Choroid plexus epithelial cell (primary cell): ENCODE results near the gene TUSC7.

Experiments
- DNase-seq: peaks from one replicate; pipeline ENCODE4 v3.0.0-alpha.2; 2010; ENCODE audit warnings: low read depth
- H3K4me3 ChIP-seq: 2 replicates; pipeline ENCODE4 v1.5.1; 2011; ENCODE audit warnings: low read depth, mild to moderate bottlenecking, control low read depth, low read length, moderate library complexity
- TF ChIP-seq, protein P1 (sequence below): conservative IDR thresholded peaks from 2 replicates; pipeline ENCODE4 v1.5.1; 2011; ENCODE audit warnings: low read depth, mild to moderate bottlenecking, control low read depth, inconsistent platforms, low read length, moderate library complexity

The TUSC7 gene

DNA sequence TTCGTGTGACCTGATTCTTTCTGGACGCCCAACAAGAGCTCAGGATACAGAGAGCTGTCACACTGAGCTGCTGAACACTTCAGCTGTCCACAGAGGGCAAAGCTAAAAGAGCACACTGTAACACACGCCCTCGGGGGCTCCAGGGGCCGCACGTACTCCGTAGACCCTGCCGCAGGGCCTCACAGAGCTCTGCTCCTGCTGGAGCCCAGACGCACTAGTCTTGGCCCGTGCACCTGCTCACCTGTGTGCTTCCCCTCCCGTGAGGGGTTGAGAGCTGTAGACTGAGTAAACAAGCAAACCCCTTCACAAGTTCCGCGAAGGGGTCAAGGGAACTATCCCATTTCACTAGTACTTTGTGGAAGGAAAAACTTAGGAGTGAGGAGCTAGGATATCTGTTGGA, 30.7 kb upstream of the TUSC7 start:
- no peak overlapping the region for H3K4me3 ChIP-seq
- no peak for DNase-seq
- TF ChIP-seq, protein P1, sequence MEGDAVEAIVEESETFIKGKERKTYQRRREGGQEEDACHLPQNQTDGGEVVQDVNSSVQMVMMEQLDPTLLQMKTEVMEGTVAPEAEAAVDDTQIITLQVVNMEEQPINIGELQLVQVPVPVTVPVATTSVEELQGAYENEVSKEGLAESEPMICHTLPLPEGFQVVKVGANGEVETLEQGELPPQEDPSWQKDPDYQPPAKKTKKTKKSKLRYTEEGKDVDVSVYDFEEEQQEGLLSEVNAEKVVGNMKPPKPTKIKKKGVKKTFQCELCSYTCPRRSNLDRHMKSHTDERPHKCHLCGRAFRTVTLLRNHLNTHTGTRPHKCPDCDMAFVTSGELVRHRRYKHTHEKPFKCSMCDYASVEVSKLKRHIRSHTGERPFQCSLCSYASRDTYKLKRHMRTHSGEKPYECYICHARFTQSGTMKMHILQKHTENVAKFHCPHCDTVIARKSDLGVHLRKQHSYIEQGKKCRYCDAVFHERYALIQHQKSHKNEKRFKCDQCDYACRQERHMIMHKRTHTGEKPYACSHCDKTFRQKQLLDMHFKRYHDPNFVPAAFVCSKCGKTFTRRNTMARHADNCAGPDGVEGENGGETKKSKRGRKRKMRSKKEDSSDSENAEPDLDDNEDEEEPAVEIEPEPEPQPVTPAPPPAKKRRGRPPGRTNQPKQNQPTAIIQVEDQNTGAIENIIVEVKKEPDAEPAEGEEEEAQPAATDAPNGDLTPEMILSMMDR, result no peak

DNA sequence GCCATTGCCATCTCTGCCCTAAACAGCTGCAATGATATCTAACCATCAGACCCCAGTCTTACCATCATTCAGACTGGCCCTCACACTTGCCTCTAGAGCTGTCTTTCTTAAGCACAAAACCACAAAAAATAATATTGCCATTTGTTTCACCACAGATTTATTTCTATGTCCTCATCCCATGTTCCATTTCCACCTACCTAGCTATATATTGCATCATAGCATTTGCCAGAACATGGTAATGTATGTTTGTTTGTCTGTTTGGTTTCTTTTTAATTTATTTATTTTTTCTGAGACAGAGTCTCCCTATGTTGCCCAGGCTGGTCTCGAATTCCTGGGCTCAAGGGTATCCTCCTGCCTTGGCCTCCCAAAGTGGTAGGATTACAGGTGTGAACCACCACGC, 18.5 kb upstream of the TUSC7 start:
- H3K4me3 ChIP-seq, result no peak overlapping the region
- no peak for DNase-seq
- TF ChIP-seq, protein P1, result no peak

DNA sequence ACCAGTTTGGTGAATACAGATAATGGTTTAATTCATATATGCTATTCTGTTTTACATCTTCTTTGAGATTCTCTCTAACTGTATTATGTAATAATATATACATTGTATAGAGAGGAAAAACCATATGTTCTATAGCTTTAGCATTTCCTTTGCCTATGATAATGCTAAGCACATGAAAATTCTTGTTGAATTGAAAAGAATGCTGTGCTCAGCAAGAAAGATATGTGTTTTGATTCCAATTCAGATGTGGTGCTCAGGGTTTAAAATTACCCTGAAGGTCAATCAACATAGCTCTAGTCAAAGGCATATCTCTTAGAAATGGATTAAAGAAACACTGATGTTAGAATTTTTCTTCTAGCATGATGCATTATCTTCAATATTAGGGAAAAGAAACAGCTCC, 8.5 kb upstream of the TUSC7 start:
- TF ChIP-seq, protein P1, result no peak
- no peak overlapping the region for H3K4me3 ChIP-seq
- no peak for DNase-seq

DNA sequence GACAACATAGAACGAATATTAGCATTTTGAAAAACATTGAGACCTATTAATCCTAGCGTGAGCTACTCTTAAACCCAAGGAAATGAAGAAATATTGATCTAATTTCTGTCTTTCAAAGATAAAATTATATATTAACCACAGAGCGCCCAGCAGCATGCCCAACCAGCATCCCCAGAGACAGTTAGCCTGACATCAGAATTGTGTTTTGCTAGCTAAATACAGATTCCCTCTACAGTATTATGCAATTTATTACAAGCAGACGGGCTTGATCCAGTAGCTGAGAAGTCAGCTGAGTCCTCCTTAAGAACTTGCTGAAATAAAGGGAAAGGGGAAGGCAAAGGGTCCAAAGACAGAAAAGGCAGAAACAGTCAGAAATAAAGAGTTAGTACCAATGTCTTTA, 7.2 kb upstream of the TUSC7 start:
- H3K4me3 ChIP-seq, result no peak overlapping the region
- TF ChIP-seq, protein P1, result no peak
- no peak for DNase-seq

DNA sequence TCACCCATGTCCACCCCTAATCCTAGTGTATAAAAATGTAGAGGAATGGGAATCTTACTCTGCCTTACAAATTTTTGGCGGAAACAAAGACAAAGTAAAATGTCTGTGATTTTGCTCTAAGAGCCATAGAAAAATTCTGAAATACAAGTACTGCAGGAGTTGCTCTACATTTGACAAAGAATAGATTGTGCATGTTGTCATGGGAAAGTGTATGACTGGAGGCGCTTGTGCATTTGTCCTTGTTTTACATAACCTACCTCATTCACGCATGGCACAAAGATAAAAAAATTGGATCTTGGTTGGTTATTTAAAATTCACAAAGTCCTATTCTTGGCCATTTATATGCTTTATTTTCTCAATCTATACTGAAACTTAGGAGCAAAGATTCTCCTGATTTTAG, 2.0 kb upstream of the TUSC7 start:
- H3K4me3 ChIP-seq, result no peak overlapping the region
- no peak for DNase-seq
- TF ChIP-seq, protein P1, result no peak

DNA sequence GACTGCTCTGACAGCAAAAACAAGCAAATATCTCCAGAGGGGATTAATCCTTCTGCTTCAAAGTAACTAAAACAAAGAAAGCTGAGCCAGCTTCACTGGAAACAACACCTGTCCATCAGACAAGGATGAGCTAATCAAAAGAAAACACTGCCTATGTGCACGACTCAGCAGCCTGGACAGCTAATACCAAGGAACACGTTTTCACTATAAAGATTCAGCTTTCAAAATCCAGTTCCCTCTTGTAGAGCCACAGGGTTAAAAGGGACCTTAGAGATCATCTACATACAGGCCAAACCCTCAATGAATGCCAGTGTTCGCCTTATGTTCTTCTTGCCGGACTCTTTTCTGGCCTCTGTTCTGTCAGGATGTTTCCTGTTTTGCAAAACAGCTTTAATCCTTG, 6.9 kb downstream of the TUSC7 start:
- no peak for DNase-seq
- no peak overlapping the region for H3K4me3 ChIP-seq
- TF ChIP-seq, protein P1, result no peak

DNA sequence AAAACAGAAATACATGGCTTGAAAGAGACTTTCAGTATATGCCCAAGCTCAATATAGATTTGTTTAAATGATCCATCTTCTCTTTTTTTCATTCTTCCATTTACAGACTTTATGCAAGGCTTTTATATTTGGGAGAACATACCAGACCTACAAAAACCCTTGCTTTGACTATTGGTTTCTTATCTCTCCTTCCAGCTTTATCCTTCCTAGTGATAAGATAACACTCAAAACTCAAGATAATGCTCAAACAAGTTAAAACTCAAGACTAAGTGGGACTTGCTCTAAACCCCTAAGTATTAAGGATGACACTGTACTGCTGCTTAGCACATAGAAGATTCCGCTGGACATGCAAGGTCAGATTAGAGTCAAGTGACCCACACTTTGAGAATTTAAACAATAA, 8.0 kb downstream of the TUSC7 start:
- TF ChIP-seq, protein P1, result no peak
- H3K4me3 ChIP-seq, result no peak overlapping the region
- DNase-seq, result no peak
